Measurements from ENCODE around the gene TTC28. TPM values are rescaled to one million over a fixed set of nuclear protein-coding genes. Genes with fewer than 3 reads are reported as not detected.
"Not testable (repeated sequence)": the region's sequence is repeated elsewhere in the genome, so short reads cannot be mapped to it uniquely, and the experiment has no call there.

The TTC28 gene
- total RNA-seq, 2 experiments from 2014 or later: 1.2 to 3.6 TPM

GRCh38 chr22:28364105-28364504 is 315.5 kb downstream of the TTC28 start:
- CTCF ChIA-PET; H3K9me3 Mint-ChIP-seq (ENCODE audit: low read depth); H3K4me1 Mint-ChIP-seq; DNase-seq; H3K27ac Mint-ChIP-seq; H3K4me3 Mint-ChIP-seq; ATAC-seq: not testable (repeated sequence)
- H3K36me3 Mint-ChIP-seq: peaks cover 20% of the 10 kb centered on the region
- H3K27me3 Mint-ChIP-seq: peaks cover 14% of the 10 kb centered on the region

GRCh38 chr22:28360939-28361338 is 318.7 kb downstream of the TTC28 start:
- Mint-ChIP-seq H3K4me1 (peaks cover 7% of the 10 kb centered on the region), H3K9me3 (ENCODE audit: low read depth) (peaks cover 6% of the 10 kb centered on the region), H3K27ac (peak overlapping the region; percentile 67), H3K4me3 (no peak overlapping the region), H3K36me3 (peaks cover 15% of the 10 kb centered on the region), H3K27me3 (no peaks in the 10 kb centered on the region)
- no peak for DNase-seq
- peak; percentile 27 for ATAC-seq
- CTCF ChIA-PET: no interaction called here

GRCh38 chr22:28358312-28358711 is 321.3 kb downstream of the TTC28 start:
- Mint-ChIP-seq H3K4me3 (no peak overlapping the region), H3K4me1 (peaks cover 7% of the 10 kb centered on the region), H3K27me3 (peaks cover 8% of the 10 kb centered on the region), H3K9me3 (ENCODE audit: low read depth) (peaks cover 6% of the 10 kb centered on the region), H3K36me3 (peaks cover 15% of the 10 kb centered on the region), H3K27ac (no peak overlapping the region)
- CTCF ChIA-PET: no interaction called here
- no peak for DNase-seq
- no peak for ATAC-seq

GRCh38 chr22:28357193-28357592 is 322.4 kb downstream of the TTC28 start:
- Mint-ChIP-seq H3K4me1 (peaks cover 7% of the 10 kb centered on the region), H3K4me3 (no peak overlapping the region), H3K36me3 (peaks cover 8% of the 10 kb centered on the region), H3K27ac (no peak overlapping the region), H3K9me3 (ENCODE audit: low read depth) (peaks cover 3% of the 10 kb centered on the region), H3K27me3 (peaks cover 15% of the 10 kb centered on the region)
- ATAC-seq (no peak), DNase-seq (no peak)
- CTCF ChIA-PET: no interaction called here

GRCh38 chr22:28351476-28351875 is 328.2 kb downstream of the TTC28 start:
- CTCF ChIA-PET: no interaction called here
- no peak overlapping the region for H3K27ac Mint-ChIP-seq
- peaks cover 38% of the 10 kb centered on the region for H3K27me3 Mint-ChIP-seq
- H3K36me3 Mint-ChIP-seq: no peaks in the 10 kb centered on the region
- H3K9me3 Mint-ChIP-seq (ENCODE audit: low read depth): no peaks in the 10 kb centered on the region
- no peak overlapping the region for H3K4me3 Mint-ChIP-seq
- ATAC-seq (no peak), DNase-seq (no peak)
- H3K4me1 Mint-ChIP-seq: no peaks in the 10 kb centered on the region

GRCh38 chr22:28348613-28349609 is 330.7 kb downstream of the TTC28 start:
- no peaks in the 10 kb centered on the region for H3K9me3 Mint-ChIP-seq (ENCODE audit: low read depth)
- ATAC-seq (no peak), DNase-seq (no peak)
- peaks cover 52% of the 10 kb centered on the region for H3K27me3 Mint-ChIP-seq
- no peak overlapping the region for H3K27ac Mint-ChIP-seq
- H3K36me3 Mint-ChIP-seq: no peaks in the 10 kb centered on the region
- CTCF ChIA-PET: no interaction called here
- no peaks in the 10 kb centered on the region for H3K4me1 Mint-ChIP-seq
- H3K4me3 Mint-ChIP-seq: no peak overlapping the region

GRCh38 chr22:28346308-28346707 is 333.3 kb downstream of the TTC28 start:
- DNase-seq (no peak), ATAC-seq (no peak)
- peaks cover 36% of the 10 kb centered on the region for H3K27me3 Mint-ChIP-seq
- CTCF ChIA-PET: no interaction called here
- no peaks in the 10 kb centered on the region for H3K4me1 Mint-ChIP-seq
- H3K9me3 Mint-ChIP-seq (ENCODE audit: low read depth): no peaks in the 10 kb centered on the region
- no peak overlapping the region for H3K27ac Mint-ChIP-seq
- H3K4me3 Mint-ChIP-seq: no peak overlapping the region
- no peaks in the 10 kb centered on the region for H3K36me3 Mint-ChIP-seq

- Mint-ChIP-seq H3K27ac (no peak overlapping the region), H3K9me3 (ENCODE audit: low read depth) (no peaks in the 10 kb centered on the region), H3K36me3 (no peaks in the 10 kb centered on the region), H3K4me1 (no peaks in the 10 kb centered on the region), H3K4me3 (no peak overlapping the region), H3K27me3 (peaks cover 32% of the 10 kb centered on the region)
- ATAC-seq (no peak), DNase-seq (no peak)
- CTCF ChIA-PET: interaction anchor here (1.2 kb wide), 1 partner anchor 15 kb away, joined by 3 read pairs; no protein-coding TSS in a partner anchor
These were observed 334.5 kb downstream of the TTC28 start for GRCh38 chr22:28344918-28345703.

- no peaks in the 10 kb centered on the region for H3K9me3 Mint-ChIP-seq (ENCODE audit: low read depth)
- no peaks in the 10 kb centered on the region for H3K36me3 Mint-ChIP-seq
- DNase-seq (no peak), ATAC-seq (no peak)
- CTCF ChIA-PET: no interaction called here
- H3K4me3 Mint-ChIP-seq: no peak overlapping the region
- peaks cover 23% of the 10 kb centered on the region for H3K27me3 Mint-ChIP-seq
- H3K27ac Mint-ChIP-seq: no peak overlapping the region
- H3K4me1 Mint-ChIP-seq: no peaks in the 10 kb centered on the region
These were observed 338.6 kb downstream of the TTC28 start for GRCh38 chr22:28341001-28341400.

GRCh38 chr22:28333088-28333487 is 346.6 kb downstream of the TTC28 start:
- Mint-ChIP-seq H3K36me3 (no peaks in the 10 kb centered on the region), H3K9me3 (ENCODE audit: low read depth) (no peaks in the 10 kb centered on the region), H3K27me3 (peaks cover 10% of the 10 kb centered on the region), H3K27ac (no peak overlapping the region), H3K4me1 (peaks cover 12% of the 10 kb centered on the region), H3K4me3 (no peak overlapping the region)
- CTCF ChIA-PET: interaction anchor here (1.7 kb wide), 1 partner anchor 10 kb away, joined by 4 read pairs; no protein-coding TSS in a partner anchor
- DNase-seq: no peak
- ATAC-seq: no peak

GRCh38 chr22:28332410-28332809 is 347.2 kb downstream of the TTC28 start:
- peaks cover 12% of the 10 kb centered on the region for H3K4me1 Mint-ChIP-seq
- H3K9me3 Mint-ChIP-seq (ENCODE audit: low read depth): no peaks in the 10 kb centered on the region
- no peaks in the 10 kb centered on the region for H3K36me3 Mint-ChIP-seq
- no peak for ATAC-seq
- no peak for DNase-seq
- no peak overlapping the region for H3K4me3 Mint-ChIP-seq
- no peak overlapping the region for H3K27ac Mint-ChIP-seq
- CTCF ChIA-PET: interaction anchor here (1.7 kb wide), 1 partner anchor 9 kb away, joined by 4 read pairs; no protein-coding TSS in a partner anchor
- H3K27me3 Mint-ChIP-seq: peaks cover 10% of the 10 kb centered on the region

- Mint-ChIP-seq H3K4me3 (no peak overlapping the region), H3K27me3 (peaks cover 10% of the 10 kb centered on the region), H3K9me3 (ENCODE audit: low read depth) (no peaks in the 10 kb centered on the region), H3K4me1 (peaks cover 12% of the 10 kb centered on the region), H3K36me3 (no peaks in the 10 kb centered on the region), H3K27ac (no peak overlapping the region)
- CTCF ChIA-PET: no interaction called here
- DNase-seq: no peak
- no peak for ATAC-seq
These were observed 347.9 kb downstream of the TTC28 start for GRCh38 chr22:28331695-28332094.

- no peaks in the 10 kb centered on the region for H3K9me3 Mint-ChIP-seq (ENCODE audit: low read depth)
- peaks cover 12% of the 10 kb centered on the region for H3K4me1 Mint-ChIP-seq
- H3K36me3 Mint-ChIP-seq: no peaks in the 10 kb centered on the region
- DNase-seq (no peak), ATAC-seq (no peak)
- H3K27me3 Mint-ChIP-seq: peaks cover 16% of the 10 kb centered on the region
- H3K27ac Mint-ChIP-seq: peak overlapping the region; percentile 1
- H3K4me3 Mint-ChIP-seq: no peak overlapping the region
- CTCF ChIA-PET: interaction anchor here (1.4 kb wide), 1 partner anchor 113 kb away, joined by 4 read pairs; no protein-coding TSS in a partner anchor
These were observed 350.2 kb downstream of the TTC28 start for GRCh38 chr22:28329186-28330073.

Data from activated CD8-positive, alpha-beta memory T cell treated with anti-CD3 and anti-CD28 coated beads, Interleukin-2, amount 10 ng/mL, durations not matched to agents 7 days and 5 days (primary cell).